Osteocyte (in vitro differentiated cells): ENCODE measurements around the gene KDM4B. TPM values are rescaled to one million over a fixed set of nuclear protein-coding genes. Genes with fewer than 3 reads are reported as not detected.

ENCODE experiments used
- DNase-seq: peaks from one replicate; pipeline ENCODE4 v3.0.0; 2021; ENCODE audit warnings: mixed read lengths; ENCODE audit not compliant: unreplicated experiment; ENCODE audit errors: extremely low spot score
- H3K27ac Mint-ChIP-seq: one replicate; pipeline ENCODE4 v1.8.0; 2021; ENCODE audit warnings: mild to moderate bottlenecking, mixed read lengths; ENCODE audit not compliant: unreplicated experiment
- H3K27me3 Mint-ChIP-seq: one replicate; pipeline ENCODE4 v1.8.0; 2021; ENCODE audit warnings: mixed read lengths; ENCODE audit not compliant: unreplicated experiment
- H3K36me3 Mint-ChIP-seq: one replicate; pipeline ENCODE4 v1.8.0; 2021; ENCODE audit warnings: mixed read lengths; ENCODE audit not compliant: unreplicated experiment
- H3K4me1 Mint-ChIP-seq: one replicate; pipeline ENCODE4 v1.8.0; 2021; ENCODE audit warnings: mixed read lengths; ENCODE audit not compliant: unreplicated experiment
- H3K4me3 Mint-ChIP-seq: one replicate; pipeline ENCODE4 v1.8.0; 2021; ENCODE audit warnings: mild to moderate bottlenecking, moderate library complexity, mixed read lengths; ENCODE audit not compliant: unreplicated experiment
- H3K9me3 Mint-ChIP-seq: one replicate; pipeline ENCODE4 v1.8.0; 2021; ENCODE audit warnings: mixed read lengths; ENCODE audit not compliant: unreplicated experiment
- total RNA-seq: library from RNA; stranded (reverse); gene quantifications from 2 replicates; pipeline ENCODE4 v1.2.1, GENCODE V29; 2021
- TF ChIP-seq, protein P1 (sequence below): fragments of 200-600 bp; sonication (generic); IDR thresholded peaks from 2 replicates; pipeline ENCODE4 v1.5.0; 2021; ENCODE audit warnings: antibody characterized with exemption, mild to moderate bottlenecking, moderate library complexity

The KDM4B gene
- total RNA-seq, 1 donor from 2014 or later, result 49.0 TPM

- H3K4me3 Mint-ChIP-seq, result no peak overlapping the region
- no peaks in the 10 kb centered on the region for H3K9me3 Mint-ChIP-seq
- no peaks in the 10 kb centered on the region for H3K27me3 Mint-ChIP-seq
- H3K27ac Mint-ChIP-seq, result no peak overlapping the region
- peaks cover 25% of the 10 kb centered on the region for H3K36me3 Mint-ChIP-seq
- TF ChIP-seq, protein P1, sequence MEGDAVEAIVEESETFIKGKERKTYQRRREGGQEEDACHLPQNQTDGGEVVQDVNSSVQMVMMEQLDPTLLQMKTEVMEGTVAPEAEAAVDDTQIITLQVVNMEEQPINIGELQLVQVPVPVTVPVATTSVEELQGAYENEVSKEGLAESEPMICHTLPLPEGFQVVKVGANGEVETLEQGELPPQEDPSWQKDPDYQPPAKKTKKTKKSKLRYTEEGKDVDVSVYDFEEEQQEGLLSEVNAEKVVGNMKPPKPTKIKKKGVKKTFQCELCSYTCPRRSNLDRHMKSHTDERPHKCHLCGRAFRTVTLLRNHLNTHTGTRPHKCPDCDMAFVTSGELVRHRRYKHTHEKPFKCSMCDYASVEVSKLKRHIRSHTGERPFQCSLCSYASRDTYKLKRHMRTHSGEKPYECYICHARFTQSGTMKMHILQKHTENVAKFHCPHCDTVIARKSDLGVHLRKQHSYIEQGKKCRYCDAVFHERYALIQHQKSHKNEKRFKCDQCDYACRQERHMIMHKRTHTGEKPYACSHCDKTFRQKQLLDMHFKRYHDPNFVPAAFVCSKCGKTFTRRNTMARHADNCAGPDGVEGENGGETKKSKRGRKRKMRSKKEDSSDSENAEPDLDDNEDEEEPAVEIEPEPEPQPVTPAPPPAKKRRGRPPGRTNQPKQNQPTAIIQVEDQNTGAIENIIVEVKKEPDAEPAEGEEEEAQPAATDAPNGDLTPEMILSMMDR, result no peak
- DNase-seq, result no peak
- H3K4me1 Mint-ChIP-seq, result peaks cover 17% of the 10 kb centered on the region
Measured at GRCh38 chr19:5141129-5141849, 172.4 kb downstream of the KDM4B start.

DNA sequence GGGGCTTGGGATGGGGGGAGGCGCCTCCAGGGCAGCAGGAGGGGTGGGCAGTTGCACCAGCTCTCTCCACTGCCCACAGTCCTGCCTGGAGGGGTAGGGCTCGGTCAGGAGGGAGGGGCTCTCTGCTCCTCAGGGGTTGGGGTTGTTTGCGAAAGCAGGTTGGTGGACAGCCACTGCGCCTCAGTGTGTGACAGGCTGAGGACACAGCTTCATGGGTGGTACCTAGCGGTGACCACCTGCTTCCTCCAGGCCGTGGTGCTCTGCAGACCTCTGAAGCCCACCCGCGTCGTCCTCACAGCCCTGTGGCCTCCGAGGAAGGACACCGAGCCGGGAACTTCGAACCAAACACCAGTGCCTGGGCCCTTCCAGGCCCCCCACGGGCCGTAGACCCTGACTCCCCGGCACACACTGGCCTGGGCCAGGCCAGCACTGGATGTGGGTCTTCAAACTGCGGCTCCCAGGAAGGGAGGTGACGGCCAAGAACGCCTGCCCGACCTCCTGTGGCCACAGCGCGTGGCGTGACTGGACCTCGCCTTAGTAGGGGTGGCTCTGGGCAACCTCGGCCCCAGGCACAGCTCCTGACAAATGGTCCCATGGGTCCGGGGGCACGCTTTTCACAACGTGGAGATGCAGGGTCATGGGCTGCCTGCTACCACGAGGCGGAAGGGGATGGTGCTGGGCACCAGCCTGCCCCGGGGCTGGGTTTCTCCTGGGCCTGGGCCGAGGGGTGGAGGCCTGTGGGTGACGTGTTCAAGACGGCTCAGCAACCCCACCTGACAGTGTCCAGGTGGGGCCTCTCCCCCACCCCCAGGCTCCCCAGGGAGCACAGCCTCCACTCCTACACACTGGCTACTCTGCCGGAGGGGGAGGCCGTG lies 173.2 kb downstream of the KDM4B start:
- Mint-ChIP-seq H3K9me3 (no peaks in the 10 kb centered on the region), H3K4me1 (peaks cover 20% of the 10 kb centered on the region), H3K4me3 (no peak overlapping the region), H3K27ac (no peak overlapping the region), H3K36me3 (peaks cover 29% of the 10 kb centered on the region), H3K27me3 (no peaks in the 10 kb centered on the region)
- TF ChIP-seq, protein P1, result no peak
- DNase-seq, result no peak

- TF ChIP-seq, protein P1, result no peak
- H3K4me3 Mint-ChIP-seq, result no peak overlapping the region
- H3K36me3 Mint-ChIP-seq, result peaks cover 31% of the 10 kb centered on the region
- no peak overlapping the region for H3K27ac Mint-ChIP-seq
- DNase-seq, result no peak
- no peaks in the 10 kb centered on the region for H3K27me3 Mint-ChIP-seq
- no peaks in the 10 kb centered on the region for H3K9me3 Mint-ChIP-seq
- H3K4me1 Mint-ChIP-seq, result peaks cover 22% of the 10 kb centered on the region
Measured at GRCh38 chr19:5142725-5143097, 173.8 kb downstream of the KDM4B start.

DNA sequence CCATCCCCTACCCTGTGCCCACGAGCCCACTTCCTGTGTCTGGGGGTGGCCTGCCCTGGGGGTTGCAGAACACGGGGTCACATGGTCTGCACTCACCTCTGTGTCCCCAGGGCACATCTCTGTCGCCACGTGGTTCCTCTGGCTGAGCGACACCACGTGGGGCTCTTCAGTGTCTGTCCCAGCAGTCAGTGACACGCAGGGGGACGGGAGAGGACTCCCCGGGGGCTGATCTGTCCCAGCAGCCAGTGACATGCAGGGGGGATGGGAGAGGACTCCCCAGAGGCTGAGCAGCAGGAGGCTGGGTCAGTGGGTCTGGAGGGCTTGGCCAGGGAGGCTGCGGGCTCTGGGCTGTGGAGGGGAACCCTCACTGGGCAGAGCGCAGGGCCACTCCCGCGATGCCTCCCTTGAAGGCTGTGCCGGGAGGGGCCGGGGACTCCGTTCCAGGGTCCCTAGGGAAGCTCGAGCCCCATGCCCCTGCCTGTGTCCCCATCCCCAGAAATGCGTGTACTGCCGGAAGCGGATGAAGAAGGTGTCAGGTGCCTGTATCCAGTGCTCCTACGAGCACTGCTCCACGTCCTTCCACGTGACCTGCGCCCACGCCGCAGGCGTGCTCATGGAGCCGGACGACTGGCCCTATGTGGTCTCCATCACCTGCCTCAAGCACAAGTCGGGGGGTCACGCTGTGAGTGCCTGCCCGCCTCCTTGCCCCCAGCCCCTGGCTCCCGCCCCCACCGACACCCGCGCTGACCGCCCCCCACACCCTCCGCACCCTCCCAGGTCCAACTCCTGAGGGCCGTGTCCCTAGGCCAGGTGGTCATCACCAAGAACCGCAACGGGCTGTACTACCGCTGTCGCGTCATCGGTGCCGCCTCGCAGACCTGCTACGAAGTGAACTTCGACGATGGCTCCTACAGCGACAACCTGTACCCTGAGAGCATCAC lies 174.8 kb downstream of the KDM4B start:
- no peaks in the 10 kb centered on the region for H3K27me3 Mint-ChIP-seq
- H3K9me3 Mint-ChIP-seq, result no peaks in the 10 kb centered on the region
- no peak for DNase-seq
- H3K36me3 Mint-ChIP-seq, result peaks cover 26% of the 10 kb centered on the region
- no peak overlapping the region for H3K4me3 Mint-ChIP-seq
- TF ChIP-seq, protein P1, result no peak
- peaks cover 24% of the 10 kb centered on the region for H3K4me1 Mint-ChIP-seq
- no peak overlapping the region for H3K27ac Mint-ChIP-seq
